ENCODE measurements around the gene ALG6.

ALG6 gene

DNA sequence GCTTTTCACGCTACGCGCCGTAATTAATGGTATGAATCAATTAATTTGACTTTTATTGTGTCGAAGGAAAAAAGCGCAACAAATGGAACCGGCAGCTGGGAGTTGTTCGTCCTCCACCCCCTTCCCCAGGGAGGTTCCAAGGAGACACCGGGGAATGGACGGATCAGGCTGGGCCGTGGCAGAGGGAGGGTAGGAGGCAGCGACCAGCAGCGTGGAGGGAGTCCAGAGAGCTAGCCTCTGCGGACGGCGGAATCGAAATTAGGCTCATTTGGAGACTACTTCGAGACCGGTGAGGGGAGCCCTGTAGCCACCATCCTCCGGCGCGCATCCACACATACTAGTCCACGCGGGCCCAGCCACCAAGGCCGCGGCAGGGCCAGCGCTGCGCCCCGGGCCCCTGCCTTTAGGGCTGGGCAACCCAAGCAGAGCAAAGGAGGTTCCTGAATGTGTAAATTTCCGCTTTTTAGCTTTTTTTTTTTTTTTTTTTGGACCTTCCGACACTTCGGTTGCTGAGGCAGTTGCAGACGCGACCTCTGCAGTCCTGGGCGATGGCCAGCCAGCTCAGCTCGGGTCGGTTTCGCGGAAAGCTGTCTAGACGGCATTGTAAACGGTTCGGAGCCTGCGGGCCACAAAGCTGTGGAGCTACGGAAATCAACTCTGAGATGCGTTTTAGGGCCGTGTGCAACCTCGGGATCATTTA is 47.3 kb upstream of the ALG6 start:
- Histone ChIP-seq H3K27me3 (peaks cover 20 to 100% of the 10 kb centered on the region in 2 donors), H3K4me1 (peaks cover 0 to 52% (median 37%) of the 10 kb centered on the region in 4 donors), H3K36me3 (no peaks in the 10 kb centered on the region), H3K4me3 (no peak overlapping the region), H3K9me3 (peaks cover 0 to 4% (median 0%) of the 10 kb centered on the region in 3 donors), H3K27ac (no peak overlapping the region)
- TF ChIP-seq, protein P1, sequence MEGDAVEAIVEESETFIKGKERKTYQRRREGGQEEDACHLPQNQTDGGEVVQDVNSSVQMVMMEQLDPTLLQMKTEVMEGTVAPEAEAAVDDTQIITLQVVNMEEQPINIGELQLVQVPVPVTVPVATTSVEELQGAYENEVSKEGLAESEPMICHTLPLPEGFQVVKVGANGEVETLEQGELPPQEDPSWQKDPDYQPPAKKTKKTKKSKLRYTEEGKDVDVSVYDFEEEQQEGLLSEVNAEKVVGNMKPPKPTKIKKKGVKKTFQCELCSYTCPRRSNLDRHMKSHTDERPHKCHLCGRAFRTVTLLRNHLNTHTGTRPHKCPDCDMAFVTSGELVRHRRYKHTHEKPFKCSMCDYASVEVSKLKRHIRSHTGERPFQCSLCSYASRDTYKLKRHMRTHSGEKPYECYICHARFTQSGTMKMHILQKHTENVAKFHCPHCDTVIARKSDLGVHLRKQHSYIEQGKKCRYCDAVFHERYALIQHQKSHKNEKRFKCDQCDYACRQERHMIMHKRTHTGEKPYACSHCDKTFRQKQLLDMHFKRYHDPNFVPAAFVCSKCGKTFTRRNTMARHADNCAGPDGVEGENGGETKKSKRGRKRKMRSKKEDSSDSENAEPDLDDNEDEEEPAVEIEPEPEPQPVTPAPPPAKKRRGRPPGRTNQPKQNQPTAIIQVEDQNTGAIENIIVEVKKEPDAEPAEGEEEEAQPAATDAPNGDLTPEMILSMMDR (IDR thresholded peaks at IDR 0.05): no peak
- DNase-seq: no peak
- intact Hi-C loops (cut with DNase I; ENCODE audit: low total_unique reads): no loop called here

GRCh38 chr1:63321066-63321784 is 46.2 kb upstream of the ALG6 start:
- H3K27ac ChIP-seq: no peak overlapping the region
- peaks cover 0 to 52% (median 37%) of the 10 kb centered on the region in 4 donors for H3K4me1 ChIP-seq
- no peak overlapping the region for H3K4me3 ChIP-seq
- no peak for DNase-seq
- H3K36me3 ChIP-seq: no peaks in the 10 kb centered on the region
- peaks cover 0 to 4% (median 0%) of the 10 kb centered on the region in 3 donors for H3K9me3 ChIP-seq
- intact Hi-C loops (cut with DNase I; ENCODE audit: low total_unique reads): no loop called here
- peaks cover 20 to 100% of the 10 kb centered on the region in 2 donors for H3K27me3 ChIP-seq
- TF ChIP-seq, protein P1 (IDR thresholded peaks at IDR 0.05): no peak

DNA sequence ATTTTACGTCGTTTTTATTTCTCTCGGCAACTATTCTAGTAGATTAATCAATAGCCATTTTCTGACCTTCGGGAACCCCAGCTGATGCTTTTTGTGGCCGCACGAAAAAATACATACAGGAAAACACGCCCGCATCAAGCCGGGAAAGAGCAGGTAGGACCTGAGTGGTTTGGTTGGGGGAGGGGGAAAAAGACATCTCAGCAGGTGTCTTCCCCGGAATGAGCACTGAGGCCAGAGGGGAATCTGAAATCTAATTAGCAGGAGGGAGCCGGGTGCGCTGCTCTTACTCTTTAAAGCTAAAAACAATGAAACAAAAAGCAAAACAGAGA is 45.7 kb upstream of the ALG6 start:
- TF ChIP-seq, protein P1 (IDR thresholded peaks at IDR 0.05): no peak
- H3K27ac ChIP-seq: no peak overlapping the region
- peaks cover 18 to 100% of the 10 kb centered on the region in 2 donors for H3K27me3 ChIP-seq
- H3K4me3 ChIP-seq: peak overlapping the region; percentile 42 to 59
- H3K36me3 ChIP-seq: no peaks in the 10 kb centered on the region
- peaks cover 0 to 51% (median 35%) of the 10 kb centered on the region in 4 donors for H3K4me1 ChIP-seq
- DNase-seq: no peak
- intact Hi-C loops (cut with DNase I; ENCODE audit: low total_unique reads): no loop called here
- peaks cover 0 to 4% (median 0%) of the 10 kb centered on the region in 3 donors for H3K9me3 ChIP-seq

DNA sequence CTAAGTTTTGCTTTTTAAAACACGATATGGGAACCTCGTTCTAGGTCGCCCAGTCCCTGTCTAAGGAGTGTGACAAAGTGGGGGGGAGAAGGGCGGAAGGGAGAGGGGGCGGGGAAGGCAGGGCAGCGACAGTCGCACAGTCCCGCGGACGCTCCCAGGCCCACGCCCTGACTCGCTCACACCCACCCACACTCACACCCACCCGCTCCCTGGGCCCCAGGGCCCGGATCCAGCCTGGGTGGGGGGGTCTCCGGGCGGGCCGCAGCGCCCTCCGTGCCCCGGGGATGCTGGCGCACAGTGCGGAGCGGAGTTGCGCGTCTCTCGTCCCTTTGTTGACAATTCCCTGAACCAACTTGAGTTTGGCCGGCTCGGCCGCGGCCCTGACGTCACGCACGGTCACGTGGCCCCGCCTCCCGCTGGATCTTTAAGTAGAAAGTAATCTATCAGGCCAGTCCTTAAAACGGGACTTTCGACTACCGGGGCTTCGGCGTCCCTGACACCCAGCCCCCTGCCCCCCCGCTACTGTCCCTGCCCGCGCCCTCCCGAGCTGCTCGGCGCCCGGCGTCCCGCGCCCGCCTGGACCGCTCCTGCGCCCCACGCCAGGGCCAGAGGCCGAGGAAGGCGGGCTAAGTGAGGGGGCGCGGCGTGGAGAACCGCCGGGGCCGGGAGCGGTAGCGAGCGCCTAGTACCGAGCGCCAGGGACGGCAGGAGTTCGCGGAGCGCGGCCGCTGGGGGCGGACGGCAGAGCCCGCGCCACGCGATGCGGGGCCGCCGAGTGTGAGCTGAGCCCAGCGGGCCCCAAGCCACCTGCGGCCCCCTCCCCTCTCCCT is 45.1 kb upstream of the ALG6 start, which contains the start of gene FOXD3:
Gene FOXD3 (plus strand): TSS at position 454 of the 830 bp plus-strand sequence. CDS start 492 bp downstream, outside the sequence.
- H3K36me3 ChIP-seq: no peaks in the 10 kb centered on the region
- peaks cover 20 to 100% of the 10 kb centered on the region in 2 donors for H3K27me3 ChIP-seq
- H3K4me1 ChIP-seq: peaks cover 0 to 45% (median 29%) of the 10 kb centered on the region in 4 donors
- no peak for DNase-seq
- TF ChIP-seq, protein P1 (IDR thresholded peaks at IDR 0.05): no peak
- no peak within 1 kb of the TSS for H3K27ac ChIP-seq
- H3K9me3 ChIP-seq: peaks cover 0 to 4% (median 0%) of the 10 kb centered on the region in 3 donors
- intact Hi-C loops (cut with DNase I; ENCODE audit: low total_unique reads): no loop called here
- H3K4me3 ChIP-seq: peak within 1 kb of the TSS; percentile 42 to 59

Measured in tibial artery (tissue), 4 donors.